Neural progenitor cell (in vitro differentiated cells): Measurements from ENCODE around the gene PODXL2. TPM values are rescaled to one million over a fixed set of nuclear protein-coding genes. Genes with fewer than 3 reads are reported as not detected.

ENCODE experiments used
- DNase-seq: peaks from one replicate; pipeline ENCODE4 v3.0.0-alpha.2; 2016; ENCODE audit warnings: low spot score
- H2AFZ ChIP-seq: fragments of 200-600 bp; sonication (generic); replicated peaks from 2 replicates; pipeline ENCODE4 v1.6.1; 2016; ENCODE audit warnings: antibody characterized with exemption
- H3F3A ChIP-seq: fragments of 200-600 bp; sonication (generic); 2 replicates; pipeline ENCODE4 v1.6.1; 2016; ENCODE audit warnings: antibody characterized with exemption, low read depth
- H3K27ac ChIP-seq: fragments of 200-600 bp; sonication (generic); 2 replicates; pipeline ENCODE4 v1.5.1; 2016; ENCODE audit warnings: mild to moderate bottlenecking
- H3K27me3 ChIP-seq: fragments of 200-600 bp; sonication (generic); 2 replicates; pipeline ENCODE4 v1.6.1; 2016; ENCODE audit warnings: mild to moderate bottlenecking, moderate library complexity
- H3K36me3 ChIP-seq: fragments of 200-600 bp; sonication (generic); 2 replicates; pipeline ENCODE4 v1.5.1; 2016
- H3K4me1 ChIP-seq: fragments of 200-600 bp; sonication (generic); 2 replicates; pipeline ENCODE4 v1.6.1; 2016; ENCODE audit warnings: mixed run types
- H3K4me2 ChIP-seq: fragments of 200-600 bp; sonication (generic); 2 replicates; pipeline ENCODE4 v1.6.1; 2016
- H3K4me3 ChIP-seq: fragments of 200-600 bp; sonication (generic); 2 replicates; pipeline ENCODE4 v1.5.1; 2016
- H3K79me2 ChIP-seq: fragments of 200-600 bp; sonication (generic); 2 replicates; pipeline ENCODE4 v1.6.1; 2016; ENCODE audit warnings: low read depth
- H3K9ac ChIP-seq: fragments of 200-600 bp; sonication (generic); 2 replicates; pipeline ENCODE4 v1.6.1; 2016
- H3K9me3 ChIP-seq: fragments of 200-600 bp; sonication (generic); 2 replicates; pipeline ENCODE4 v1.5.1; 2016; ENCODE audit warnings: low read depth
- H4K20me1 ChIP-seq: fragments of 200-600 bp; sonication (generic); 2 replicates; pipeline ENCODE4 v1.6.1; 2016; ENCODE audit warnings: low read depth
- H3K27ac Mint-ChIP-seq: 3 replicates; pipeline ENCODE4 v1.8.0; 2021; ENCODE audit warnings: mixed read lengths
- H3K27me3 Mint-ChIP-seq: 2 replicates; pipeline ENCODE4 v1.8.0; 2022; ENCODE audit warnings: low read depth, mild to moderate bottlenecking, inconsistent platforms, moderate library complexity, mixed read lengths; ENCODE audit not compliant: insufficient read depth
- H3K36me3 Mint-ChIP-seq: 3 replicates; pipeline ENCODE4 v1.8.0; 2021; ENCODE audit warnings: mixed read lengths
- H3K4me1 Mint-ChIP-seq: 3 replicates; pipeline ENCODE4 v1.8.0; 2021; ENCODE audit warnings: mixed read lengths
- H3K4me3 Mint-ChIP-seq: 3 replicates; pipeline ENCODE4 v1.8.0; 2021; ENCODE audit warnings: mild to moderate bottlenecking, moderate library complexity, mixed read lengths
- H3K9me3 Mint-ChIP-seq: 3 replicates; pipeline ENCODE4 v1.8.0; 2020; ENCODE audit warnings: mixed read lengths
- CTCF ChIP-seq: fragments of 200-600 bp; sonication (generic); IDR thresholded peaks from 2 replicates; pipeline ENCODE4 v1.5.1; 2017; ENCODE audit warnings: antibody characterized with exemption, mild to moderate bottlenecking
- EZH2 ChIP-seq: fragments of 200-600 bp; sonication (generic); IDR thresholded peaks from 2 replicates; pipeline ENCODE4 v1.6.1; 2017; ENCODE audit warnings: antibody characterized with exemption, mild to moderate bottlenecking, moderate library complexity
- EZH2phosphoT487 ChIP-seq: fragments of 200-600 bp; sonication (generic); IDR thresholded peaks from 2 replicates; pipeline ENCODE4 v1.6.1; 2017; ENCODE audit warnings: antibody characterized with exemption
- total RNA-seq: library from RNA; depleted of rRNA; stranded (reverse); fragments of >200 nt; gene quantifications from 2 replicates; pipeline ENCODE4 v1.2.3, GENCODE V29; 2015; ENCODE audit warnings: low replicate concordance

The PODXL2 gene
- total RNA-seq, 1 donor from 2014 or later, result 18.4 TPM

DNA sequence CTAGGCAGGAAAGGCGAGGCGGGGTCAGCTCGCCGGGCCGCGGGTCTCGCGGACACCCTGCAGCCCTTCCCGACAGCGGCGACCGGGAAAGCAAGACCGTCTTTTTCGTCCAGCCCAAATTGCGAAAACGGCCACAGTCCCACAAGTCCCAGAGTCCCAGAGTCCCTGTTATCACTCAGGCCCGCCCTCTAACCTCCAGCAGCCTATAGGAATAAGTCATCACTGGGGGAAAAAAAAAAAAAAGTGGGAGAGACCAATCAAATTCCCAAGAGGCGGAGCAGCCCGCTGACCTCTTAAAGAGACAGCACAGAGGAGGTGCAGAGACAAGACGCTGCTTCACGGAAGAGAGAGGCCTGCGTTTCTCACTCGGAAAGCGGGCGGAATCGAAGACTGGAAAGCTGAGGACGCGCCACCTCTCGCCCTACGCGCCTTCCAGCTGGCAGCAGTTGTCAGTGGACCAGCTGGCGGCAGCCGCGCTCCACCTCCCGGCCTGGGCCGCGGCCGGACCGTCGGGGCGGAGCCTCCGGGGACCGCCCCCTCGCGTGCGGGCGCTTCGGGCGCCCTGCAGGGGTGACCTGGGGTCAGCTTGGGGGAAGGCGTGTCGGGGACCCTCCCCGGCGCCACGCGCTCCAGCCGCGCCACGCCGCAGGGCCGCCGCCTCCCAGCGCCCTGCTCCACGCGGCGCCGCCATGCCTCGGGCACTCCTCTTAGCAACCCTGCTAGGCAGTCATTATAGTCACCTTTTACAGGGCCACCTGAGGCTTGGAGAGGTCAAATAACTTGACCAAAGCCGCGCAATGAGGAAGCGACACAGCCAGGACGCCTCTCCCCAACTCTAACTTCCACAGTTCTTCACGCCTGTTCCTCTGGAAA, 38.2 kb upstream of the PODXL2 start, which contains the start of gene TPRA1:
TPRA1 (minus strand) TSS at position 141 of the 873 bp plus-strand sequence. CDS start 10,587 bp downstream, outside the sequence.
- H3K9me3 Mint-ChIP-seq, result no peaks in the 10 kb centered on the region
- peaks cover 17% of the 10 kb centered on the region for H3K27me3 Mint-ChIP-seq
- no peaks in the 10 kb centered on the region for H3K9me3 ChIP-seq
- peak; percentile 97 for DNase-seq
- H3K36me3 ChIP-seq, result no peaks in the 10 kb centered on the region
- H3K27ac Mint-ChIP-seq, result peak within 1 kb of the TSS; percentile 1
- peak within 1 kb of the TSS; percentile 60 for H3K9ac ChIP-seq
- H3K27me3 ChIP-seq, result no peaks in the 10 kb centered on the region
- peak within 1 kb of the TSS; percentile 62 for H2AFZ ChIP-seq
- H3K79me2 ChIP-seq, result peaks cover 22% of the 10 kb centered on the region
- peak within 1 kb of the TSS; percentile 96 for H3K4me2 ChIP-seq
- H3K4me1 Mint-ChIP-seq, result peaks cover 24% of the 10 kb centered on the region
- H3K4me3 Mint-ChIP-seq, result peak within 1 kb of the TSS; percentile 94
- peaks cover 14% of the 10 kb centered on the region for H3K4me1 ChIP-seq
- H3F3A ChIP-seq, result peaks cover 15% of the 10 kb centered on the region
- peak within 1 kb of the TSS; percentile 73 for H3K27ac ChIP-seq
- H3K36me3 Mint-ChIP-seq, result no peaks in the 10 kb centered on the region
- H4K20me1 ChIP-seq, result peaks cover 36% of the 10 kb centered on the region
- TF ChIP-seq EZH2phosphoT487, result no peak
- TF ChIP-seq EZH2, result no peak
- peak; percentile 19 for TF ChIP-seq CTCF
- H3K4me3 ChIP-seq, result peak within 1 kb of the TSS; percentile 92

GRCh38 chr3:127593178-127593577, 35.8 kb upstream of the PODXL2 start:
- H3K9me3 ChIP-seq, result no peaks in the 10 kb centered on the region
- H3K4me3 ChIP-seq, result no peak overlapping the region
- no peak overlapping the region for H3K27ac ChIP-seq
- H2AFZ ChIP-seq, result no peak overlapping the region
- DNase-seq, result no peak
- H3K27me3 ChIP-seq, result no peaks in the 10 kb centered on the region
- H3K36me3 ChIP-seq, result no peaks in the 10 kb centered on the region
- H3K9ac ChIP-seq, result no peak overlapping the region
- peaks cover 19% of the 10 kb centered on the region for H4K20me1 ChIP-seq
- no peak overlapping the region for H3K4me2 ChIP-seq
- H3K4me1 Mint-ChIP-seq, result peaks cover 27% of the 10 kb centered on the region
- peaks cover 14% of the 10 kb centered on the region for H3K4me1 ChIP-seq
- peaks cover 18% of the 10 kb centered on the region for H3F3A ChIP-seq
- H3K9me3 Mint-ChIP-seq, result no peaks in the 10 kb centered on the region
- no peak for TF ChIP-seq EZH2
- no peak for TF ChIP-seq EZH2phosphoT487
- no peak for TF ChIP-seq CTCF
- H3K79me2 ChIP-seq, result peaks cover 19% of the 10 kb centered on the region
- no peak overlapping the region for H3K27ac Mint-ChIP-seq
- H3K27me3 Mint-ChIP-seq, result peaks cover 18% of the 10 kb centered on the region
- H3K4me3 Mint-ChIP-seq, result no peak overlapping the region
- H3K36me3 Mint-ChIP-seq, result no peaks in the 10 kb centered on the region

DNA sequence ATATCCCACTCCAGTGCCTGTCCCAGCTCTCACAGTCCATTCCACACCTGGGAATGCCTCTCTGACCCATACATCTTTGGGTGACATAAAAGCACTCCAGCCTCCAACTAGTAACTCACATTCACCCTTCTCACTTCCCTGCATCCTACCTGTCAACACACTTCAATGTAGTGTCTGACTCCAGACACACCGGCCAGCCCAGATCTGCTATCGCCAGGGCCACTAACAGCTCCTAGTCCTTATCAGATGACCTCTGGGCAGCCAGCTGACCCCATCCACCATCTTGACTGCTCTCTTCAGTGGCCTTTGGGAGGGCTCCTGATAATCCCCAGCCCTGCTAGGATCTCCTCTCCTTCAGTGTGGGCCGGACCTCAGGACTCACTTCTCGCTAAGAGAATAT, 33.7 kb upstream of the PODXL2 start:
- Histone ChIP-seq H3K9ac (no peak overlapping the region), H3K4me3 (no peak overlapping the region), H3K4me2 (no peak overlapping the region), H3K27me3 (no peaks in the 10 kb centered on the region), H3F3A (peaks cover 18% of the 10 kb centered on the region), H3K9me3 (no peaks in the 10 kb centered on the region), H4K20me1 (peaks cover 3% of the 10 kb centered on the region), H3K79me2 (peaks cover 22% of the 10 kb centered on the region), H3K27ac (no peak overlapping the region), H3K36me3 (no peaks in the 10 kb centered on the region), H2AFZ (no peak overlapping the region), H3K4me1 (peaks cover 24% of the 10 kb centered on the region)
- no peak overlapping the region for H3K27ac Mint-ChIP-seq
- peaks cover 7% of the 10 kb centered on the region for H3K36me3 Mint-ChIP-seq
- H3K27me3 Mint-ChIP-seq, result peaks cover 16% of the 10 kb centered on the region
- no peaks in the 10 kb centered on the region for H3K9me3 Mint-ChIP-seq
- peaks cover 29% of the 10 kb centered on the region for H3K4me1 Mint-ChIP-seq
- no peak for DNase-seq
- no peak for TF ChIP-seq EZH2phosphoT487
- TF ChIP-seq CTCF, result no peak
- TF ChIP-seq EZH2, result no peak
- H3K4me3 Mint-ChIP-seq, result peak overlapping the region; percentile 12
